Stimulated activated CD8-positive, alpha-beta memory T cell treated with anti-CD3 and anti-CD28 coated beads, Interleukin-12 subunit alpha, Interleukin-12 subunit beta, amount 100 ng/mL, for 1 hour (primary cell): ENCODE measurements around the gene CBX7.
A peak's percentile ranks its signal among the peaks of the same experiment; 100 is the strongest.

Source experiments
- DNase-seq: peaks from one replicate; pipeline ENCODE4 v3.0.0-alpha.2; 2020; ENCODE audit warnings: low read depth

CBX7 gene

DNA sequence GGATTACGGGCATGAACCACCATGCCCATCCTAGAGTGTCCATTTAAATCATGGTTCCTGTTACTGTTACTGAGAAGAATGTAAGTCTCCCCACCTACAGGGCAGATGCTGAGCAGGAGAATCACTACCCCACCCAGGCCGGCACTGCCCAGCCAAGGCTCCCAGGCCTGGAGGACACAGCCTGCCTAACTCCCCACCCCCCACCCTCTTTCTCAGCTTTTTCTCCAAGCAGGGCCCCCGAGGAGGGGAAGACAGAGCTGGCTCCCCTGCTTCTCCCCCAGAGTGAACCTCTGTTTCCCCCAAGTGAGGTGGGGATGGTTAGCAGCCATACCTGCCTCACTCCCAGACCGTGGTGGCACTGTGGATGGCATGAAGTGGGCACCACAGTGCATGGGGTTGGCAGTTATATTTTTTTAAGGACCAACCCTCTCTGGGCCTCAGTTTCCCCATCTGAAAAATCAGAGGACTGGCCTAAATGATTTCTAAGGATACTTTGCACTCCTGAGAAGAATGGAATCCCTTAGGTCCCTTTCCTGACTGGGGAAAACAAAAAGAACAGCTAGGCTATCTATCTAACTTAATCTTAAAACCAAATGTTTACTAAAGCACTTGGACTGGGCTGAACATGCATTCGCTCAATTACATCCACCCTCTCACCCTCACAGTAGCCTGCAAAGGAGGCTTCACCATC is 5.0 kb downstream of the CBX7 start:
- no peak for DNase-seq

DNA sequence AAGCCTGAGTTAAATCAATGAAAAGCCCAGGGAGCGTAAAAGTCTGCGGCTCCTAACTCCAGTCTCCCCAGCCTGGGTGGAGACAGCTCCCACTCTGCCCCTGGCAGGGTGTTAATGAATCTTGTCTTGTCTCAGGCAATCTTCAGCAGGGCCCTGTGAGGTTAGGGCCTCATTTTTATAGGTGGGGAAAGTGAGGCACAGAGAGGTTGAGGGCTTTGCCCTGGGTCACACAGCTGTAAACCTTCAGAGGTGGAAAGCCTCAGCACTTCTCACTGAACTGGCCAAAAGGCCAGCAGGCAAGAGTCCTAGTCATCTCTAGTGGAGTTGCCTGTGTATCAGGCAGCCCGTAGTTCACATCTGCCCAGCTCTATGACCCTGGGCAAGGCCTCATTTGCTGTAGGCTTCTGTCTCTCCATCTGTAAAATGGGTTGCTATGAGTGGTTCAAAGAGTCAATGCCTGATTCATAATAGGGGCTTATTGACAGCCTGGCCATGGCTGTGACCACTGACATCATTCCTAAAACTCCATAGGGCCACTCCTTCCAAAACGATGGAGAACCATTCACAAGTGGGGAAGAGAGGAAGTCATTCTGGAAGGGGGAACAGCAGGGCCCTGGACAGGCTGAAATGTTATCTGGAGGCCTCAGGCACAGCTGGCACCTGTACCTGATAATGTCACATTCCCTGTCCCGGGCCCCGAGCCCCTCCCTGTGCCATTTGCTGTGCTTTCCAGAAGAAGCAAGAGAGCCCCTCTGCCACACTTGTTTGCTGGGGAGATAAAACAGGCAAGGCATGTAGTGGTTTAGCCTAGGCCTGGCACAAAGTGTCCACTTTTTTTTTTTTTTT is 6.0 kb downstream of the CBX7 start:
- DNase-seq: no peak

- peak; percentile 35 for DNase-seq
These were observed 8.2 kb downstream of the CBX7 start for GRCh38 chr22:39144101-39144767.

GRCh38 chr22:39142088-39142680 is 10.3 kb downstream of the CBX7 start:
- no peak for DNase-seq

GRCh38 chr22:39139933-39140332 is 12.5 kb downstream of the CBX7 start:
- DNase-seq: no peak

DNA sequence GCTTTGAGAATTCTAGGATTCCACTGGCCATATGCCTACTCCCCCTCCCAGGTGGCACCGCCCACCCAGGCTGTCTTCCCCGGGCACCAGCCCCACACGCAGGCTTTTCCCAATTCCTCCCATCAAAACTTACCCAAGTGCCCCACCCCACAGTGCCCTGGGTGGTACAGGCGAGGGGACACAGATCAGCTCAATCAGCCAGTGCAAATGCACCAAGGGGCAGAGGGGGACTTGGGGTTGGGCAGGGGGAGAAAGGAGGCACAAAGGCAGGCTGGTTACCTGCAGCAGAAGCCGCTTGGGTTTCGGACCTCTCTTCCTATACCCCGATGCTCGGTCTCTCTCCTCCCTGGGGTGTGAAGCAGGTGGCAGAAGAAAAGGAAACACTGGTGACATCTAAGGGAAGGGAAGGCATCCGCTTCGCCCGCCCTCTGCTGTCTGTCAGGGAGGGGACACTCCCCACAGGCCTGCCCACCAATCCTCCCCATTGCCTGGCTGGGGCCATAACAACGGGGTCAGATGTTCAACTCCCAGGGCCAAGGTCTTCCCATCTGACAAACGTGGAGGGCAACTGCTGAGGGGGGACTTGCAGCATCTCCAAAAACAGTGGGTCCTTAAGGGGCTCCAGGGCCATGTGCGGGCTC is 14.0 kb downstream of the CBX7 start:
- DNase-seq: no peak

DNA sequence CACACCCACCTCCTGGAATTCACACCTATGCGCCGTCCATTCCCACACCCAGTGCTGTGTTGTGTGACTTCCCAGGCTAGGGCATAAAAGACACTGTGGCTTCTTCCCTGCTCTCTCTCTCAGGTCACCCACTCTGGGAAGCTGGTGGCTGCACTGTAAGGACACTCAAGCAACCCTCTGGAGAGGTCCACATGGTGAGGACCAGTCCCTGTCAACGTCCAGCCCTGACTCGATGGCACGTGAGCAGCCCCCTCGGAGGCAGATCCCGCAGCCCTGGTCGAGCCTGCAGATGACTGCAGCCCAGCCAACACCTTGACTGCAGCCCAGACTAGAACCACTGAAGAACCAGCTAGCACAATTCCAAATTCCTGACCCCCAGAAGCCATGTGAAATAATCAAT is 16.2 kb downstream of the CBX7 start:
- no peak for DNase-seq

DNA sequence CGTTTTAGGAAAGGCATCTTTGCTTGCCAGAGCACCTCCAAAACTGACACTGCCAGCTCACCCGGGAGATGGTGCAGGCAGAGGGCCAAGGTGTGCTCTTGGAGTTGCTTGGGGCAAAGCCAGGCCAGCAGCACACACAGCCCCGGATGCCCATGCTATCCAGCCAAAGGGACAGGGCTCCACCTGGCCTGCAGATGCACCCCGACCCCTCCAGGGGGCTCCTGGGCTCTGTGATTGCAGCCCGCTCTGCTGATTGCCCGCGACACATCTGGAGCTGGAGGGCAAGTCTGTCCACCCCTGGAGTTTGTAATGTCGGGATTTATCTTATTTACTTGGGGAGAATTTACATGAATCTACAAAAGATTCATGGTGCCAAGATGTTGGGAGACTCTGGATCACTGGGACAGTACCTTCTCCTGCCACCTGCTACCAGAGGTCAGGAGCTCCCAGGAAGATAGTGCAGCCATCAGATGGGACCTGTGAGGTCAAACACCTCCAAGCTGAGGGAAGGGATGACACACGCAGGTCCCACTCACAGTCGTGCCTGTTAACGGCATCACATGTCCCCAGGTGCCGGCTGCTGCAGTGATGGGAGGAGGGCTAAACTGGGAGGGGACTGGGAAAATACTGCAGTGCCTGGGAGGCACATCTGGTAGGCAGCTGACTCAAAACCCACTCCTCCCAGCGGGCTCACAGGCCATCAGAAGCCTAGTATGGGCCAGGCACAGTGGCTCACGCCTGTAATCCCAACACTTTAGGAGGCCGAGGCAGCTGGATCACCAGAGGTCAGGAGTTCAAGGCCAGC is 17.2 kb downstream of the CBX7 start:
- DNase-seq: no peak

DNA sequence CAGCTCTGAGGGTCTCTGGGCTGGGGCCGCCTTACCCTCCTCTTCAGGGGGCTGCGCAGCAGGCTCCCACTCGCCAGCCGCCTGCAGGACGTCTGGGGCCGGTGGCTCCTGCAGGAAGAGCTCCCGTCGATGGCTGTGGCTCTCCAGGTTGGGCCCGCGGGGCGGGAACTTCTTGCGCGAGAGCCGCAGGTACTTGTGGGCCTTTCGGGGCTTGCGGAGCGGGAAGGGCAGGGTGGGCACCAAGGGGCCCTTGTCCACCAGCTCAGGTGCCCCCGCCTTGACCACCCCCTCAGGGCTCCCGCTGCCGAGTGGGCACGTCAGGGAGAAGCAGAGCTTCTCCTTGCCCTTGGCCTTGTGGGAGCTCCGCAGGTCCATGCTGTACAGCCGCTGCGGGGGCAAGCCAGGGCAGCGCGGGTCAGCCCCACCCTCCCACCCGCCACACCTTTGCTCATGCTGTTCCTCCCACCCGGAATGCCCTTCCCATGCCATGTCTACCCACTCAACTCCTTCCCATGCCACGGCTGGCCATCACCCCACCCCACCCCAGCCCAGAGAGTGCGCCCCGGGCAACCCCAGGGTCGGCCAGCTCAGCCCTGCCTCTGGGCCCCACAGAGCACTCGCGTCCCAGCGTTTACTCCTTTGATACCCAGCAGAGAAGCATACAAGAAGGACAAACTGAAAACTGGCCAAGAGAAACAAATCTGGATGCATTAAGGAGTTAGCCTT is 18.0 kb downstream of the CBX7 start:
- no peak for DNase-seq

DNA sequence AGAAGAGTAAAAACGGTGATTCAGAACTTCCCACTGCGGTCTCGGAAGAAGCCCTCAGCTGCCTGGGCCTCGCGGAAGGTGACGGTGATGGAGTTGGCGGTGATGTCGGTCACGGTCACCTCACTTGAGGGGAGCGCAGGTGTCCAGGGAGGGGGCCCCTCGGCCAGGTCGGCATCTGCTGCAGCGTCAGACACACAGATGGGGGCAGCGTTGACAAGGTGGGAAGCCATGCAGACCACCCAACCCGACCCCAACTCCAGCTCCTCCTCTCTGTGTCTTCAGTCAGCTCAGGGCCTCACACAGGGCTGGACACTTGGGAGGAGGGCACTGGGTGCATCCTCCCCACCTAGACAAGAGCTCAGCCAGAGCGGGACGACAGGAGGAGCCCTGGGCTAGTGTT is 18.6 kb downstream of the CBX7 start:
- no peak for DNase-seq

DNA sequence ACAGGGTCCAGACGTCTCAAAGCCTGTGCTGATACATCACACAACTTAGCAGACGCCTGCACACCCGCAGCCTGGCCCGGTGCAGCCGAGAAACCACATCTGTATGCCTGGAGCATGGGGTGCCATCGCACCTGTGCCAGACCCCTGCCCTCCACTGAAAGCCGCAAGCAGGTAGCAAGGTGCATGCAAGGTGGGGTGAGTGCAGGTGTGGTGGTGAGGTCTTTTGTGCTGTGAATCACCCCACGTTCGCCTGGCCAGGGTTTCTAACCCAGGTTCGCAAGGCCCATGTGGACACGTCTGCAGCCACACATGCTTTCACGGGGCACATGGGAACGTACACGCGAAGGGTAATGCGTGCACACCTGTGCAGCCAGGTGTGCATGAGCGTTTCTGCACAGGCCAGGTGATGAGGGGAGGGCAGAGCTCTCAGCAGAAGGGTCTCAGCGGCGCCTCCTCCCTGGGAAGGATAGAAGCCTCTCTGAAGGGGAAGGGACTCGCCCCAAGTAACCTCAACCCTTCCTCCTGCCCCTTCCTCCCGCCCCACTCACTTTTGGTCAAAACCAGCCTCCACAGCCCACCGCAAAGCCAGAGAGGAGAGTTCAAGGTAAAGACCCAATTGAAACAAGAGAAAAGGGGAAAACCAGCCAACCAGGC is 19.5 kb downstream of the CBX7 start:
- no peak for DNase-seq

GRCh38 chr22:39132281-39132680 is 20.2 kb downstream of the CBX7 start:
- no peak for DNase-seq

DNA sequence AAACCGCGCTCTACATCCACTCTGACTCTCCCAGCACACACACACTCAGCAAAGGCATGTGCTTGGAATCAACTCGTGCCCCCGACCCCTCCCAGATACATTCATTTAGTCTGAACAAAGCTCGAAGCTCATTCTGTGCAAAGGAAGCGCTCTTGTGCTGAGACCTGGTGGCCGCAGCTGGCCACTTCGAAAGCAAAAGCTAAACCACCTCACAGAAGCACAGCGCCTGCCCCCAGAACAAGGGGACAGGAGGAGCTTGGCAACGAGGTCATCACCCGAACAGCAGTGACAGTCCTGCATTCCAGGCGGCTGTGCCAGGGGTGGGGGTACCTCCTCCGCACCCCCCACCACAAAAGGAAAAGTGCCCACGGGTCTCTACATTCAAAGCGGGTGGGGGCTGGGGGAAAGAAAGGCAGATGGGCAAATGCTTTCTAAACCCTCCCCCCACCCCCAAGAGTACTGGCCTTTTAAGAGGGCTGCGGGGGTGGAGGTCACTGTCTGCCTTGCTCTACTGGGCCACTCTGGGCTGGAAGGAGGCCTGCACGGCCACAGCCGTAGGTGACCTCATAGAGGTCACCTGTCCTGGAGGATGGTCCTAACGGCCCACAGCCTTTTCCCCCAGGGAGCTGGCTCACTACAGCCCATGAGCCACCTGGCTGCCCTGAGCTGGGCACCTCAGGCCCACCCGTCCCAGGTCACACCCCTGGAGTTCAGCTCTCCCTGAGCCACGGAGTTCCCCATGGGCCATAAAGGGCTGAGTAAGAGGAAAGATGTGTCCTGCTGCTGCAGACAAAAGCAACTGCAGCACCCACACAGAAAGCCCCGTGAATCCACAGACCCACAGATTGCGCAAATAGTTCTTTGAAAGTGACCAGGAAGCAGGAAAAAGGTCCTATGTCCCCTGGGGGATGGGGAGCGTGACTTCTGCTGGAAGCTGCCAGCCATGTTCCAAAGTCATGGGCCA is 21.3 kb downstream of the CBX7 start:
- no peak for DNase-seq

DNA sequence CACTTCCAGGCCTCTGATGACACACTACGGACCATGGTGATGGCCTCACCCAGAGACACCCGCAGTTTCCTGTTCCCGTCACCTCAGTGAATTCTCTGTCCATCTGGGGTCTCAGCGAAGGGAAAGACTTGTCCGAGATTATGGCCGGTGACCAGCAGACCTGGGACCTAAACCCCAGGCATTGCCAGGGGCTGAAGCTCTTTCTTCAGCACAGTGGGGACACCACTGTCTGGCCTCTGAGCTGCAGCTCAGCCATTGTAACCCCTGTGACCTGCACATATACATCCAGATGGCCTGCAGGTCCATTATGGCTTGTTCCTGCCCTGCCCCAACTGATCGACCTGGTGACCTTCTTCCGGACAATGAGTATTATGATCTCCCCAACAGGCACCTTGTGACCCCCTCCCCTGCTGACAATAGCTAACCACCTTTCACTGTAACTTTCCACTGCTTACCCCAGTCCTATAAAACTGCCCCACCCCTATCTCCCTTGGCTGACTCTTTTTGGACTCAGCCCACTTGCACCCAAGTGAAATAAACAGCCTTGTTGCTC is 22.3 kb downstream of the CBX7 start:
- no peak for DNase-seq

DNA sequence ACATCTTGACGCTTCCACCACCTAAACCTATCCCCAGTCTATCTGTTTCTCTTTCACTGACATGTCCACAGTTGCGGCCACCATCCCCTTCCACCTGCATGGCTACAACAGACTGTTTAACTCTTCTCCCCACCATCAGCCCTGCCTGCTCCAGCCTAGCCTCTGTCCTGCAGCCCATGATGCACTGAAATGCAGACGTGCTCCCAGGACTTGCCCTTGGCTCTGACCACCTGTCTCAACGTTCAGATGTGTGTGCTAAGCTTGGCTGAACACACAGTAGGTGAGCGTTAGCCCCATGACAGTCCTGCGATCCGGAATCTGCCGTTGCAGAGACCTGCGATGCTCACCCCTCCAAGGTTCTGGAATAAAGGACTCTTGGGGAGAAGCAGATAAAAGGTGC is 22.7 kb downstream of the CBX7 start:
- DNase-seq: no peak

DNA sequence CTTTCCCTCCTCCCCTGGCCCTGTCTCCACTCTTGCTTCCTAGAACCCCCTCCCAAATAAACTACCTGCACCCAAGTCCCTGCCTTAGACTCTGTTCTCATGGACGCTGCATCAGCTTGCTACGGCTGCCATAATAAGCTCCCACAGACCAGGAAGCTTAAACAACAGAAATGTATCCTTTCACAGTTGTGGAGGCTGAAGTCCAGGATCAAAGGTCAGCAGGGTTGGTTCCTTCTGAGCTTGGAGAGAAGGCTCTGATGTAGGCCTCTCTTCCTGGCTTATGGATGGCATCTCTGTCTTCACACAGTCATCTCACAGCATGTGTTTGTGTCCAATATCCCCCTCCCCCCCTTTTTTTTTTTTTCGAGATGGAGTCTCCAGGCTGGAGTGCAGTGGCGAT is 23.4 kb downstream of the CBX7 start:
- no peak for DNase-seq

- no peak for DNase-seq
These were observed 24.0 kb downstream of the CBX7 start for GRCh38 chr22:39128508-39128907.

GRCh38 chr22:39125622-39126021 is 26.9 kb downstream of the CBX7 start:
- DNase-seq: no peak
